ENCODE data around the gene TRPM8. TPM values are rescaled to one million over a fixed set of nuclear protein-coding genes. Genes with fewer than 3 reads are reported as not detected.

Gene TRPM8
- total and polyA plus RNA-seq, 7 donors, result not detected

GRCh38 chr2:233989221-233989858 is 72.2 kb downstream of the TRPM8 start:
- no peak overlapping the region for H3K4me3 ChIP-seq
- no peak for TF ChIP-seq CTCF (IDR thresholded peaks at IDR 0.05)
- H3K9me3 ChIP-seq, result no peaks in the 10 kb centered on the region
- 65 to 73% (median 68%) methylated on average over 13 of the region's 13 CpGs for WGBS, 3 donors
- ATAC-seq, result no peak
- H3K27ac ChIP-seq, result no peak overlapping the region
- H3K4me1 ChIP-seq, result no peaks in the 10 kb centered on the region
- peaks cover 0 to 1% (median 0%) of the 10 kb centered on the region in 3 donors for H3K27me3 ChIP-seq (ENCODE audit: insufficient read depth in 3 of 3, low read length in 2 of 3)
- no peaks in the 10 kb centered on the region for H3K36me3 ChIP-seq (ENCODE audit: insufficient read depth in 1 of 2, low read depth in 1 of 2)
- no peak for DNase-seq
- intact Hi-C loops (cut with DNase I), result no loop called here

- DNase-seq (no peak), ATAC-seq (no peak)
- TF ChIP-seq CTCF (IDR thresholded peaks at IDR 0.05), result no peak
- Histone ChIP-seq H3K27ac (no peak overlapping the region), H3K4me3 (no peak overlapping the region), H3K4me1 (no peaks in the 10 kb centered on the region), H3K27me3 (ENCODE audit: insufficient read depth in 3 of 3, low read length in 2 of 3) (no peaks in the 10 kb centered on the region), H3K36me3 (ENCODE audit: insufficient read depth in 1 of 2, low read depth in 1 of 2) (no peaks in the 10 kb centered on the region), H3K9me3 (no peaks in the 10 kb centered on the region)
- WGBS, 3 donors, result 70 to 81% (median 76%) methylated on average over 6 of the region's 6 CpGs
- intact Hi-C loops (cut with DNase I), result no loop called here
Observed at GRCh38 chr2:233990261-233990798, 73.2 kb downstream of the TRPM8 start.

- Histone ChIP-seq H3K4me1 (no peaks in the 10 kb centered on the region), H3K36me3 (ENCODE audit: insufficient read depth in 1 of 2, low read depth in 1 of 2) (no peaks in the 10 kb centered on the region), H3K27me3 (ENCODE audit: insufficient read depth in 3 of 3, low read length in 2 of 3) (no peaks in the 10 kb centered on the region), H3K9me3 (no peaks in the 10 kb centered on the region), H3K4me3 (no peak overlapping the region), H3K27ac (no peak overlapping the region)
- 89 to 93% (median 91%) methylated on average over 7 of the region's 7 CpGs for WGBS, 3 donors
- ATAC-seq (no peak), DNase-seq (no peak)
- intact Hi-C loops (cut with DNase I), result no loop called here
- TF ChIP-seq CTCF (IDR thresholded peaks at IDR 0.05), result no peak
Observed at GRCh38 chr2:233991196-233991595, 74.0 kb downstream of the TRPM8 start.

- DNase-seq, result no peak
- H3K4me1 ChIP-seq, result no peaks in the 10 kb centered on the region
- no peak overlapping the region for H3K27ac ChIP-seq
- H3K27me3 ChIP-seq (ENCODE audit: insufficient read depth in 3 of 3, low read length in 2 of 3), result no peaks in the 10 kb centered on the region
- H3K36me3 ChIP-seq (ENCODE audit: insufficient read depth in 1 of 2, low read depth in 1 of 2), result no peaks in the 10 kb centered on the region
- H3K9me3 ChIP-seq, result no peaks in the 10 kb centered on the region
- H3K4me3 ChIP-seq, result no peak overlapping the region
- WGBS, 3 donors, result 70 to 78% (median 72%) methylated on average over 7 of the region's 7 CpGs
- no peak for ATAC-seq
- TF ChIP-seq CTCF (IDR thresholded peaks at IDR 0.05), result no peak
- intact Hi-C loops (cut with DNase I), result no loop called here
Observed at GRCh38 chr2:233992513-233993217, 75.5 kb downstream of the TRPM8 start.

Measured in psoas muscle (tissue), 8 donors.